Activated CD8-positive, alpha-beta memory T cell treated with anti-CD3 and anti-CD28 coated beads for 48 hours (primary cell): ENCODE measurements around the gene MRI1.

Experiments
- DNase-seq, 3 experiments: peaks; one replicate each; pipeline ENCODE4 v3.0.0-alpha.2; 2020; ENCODE audit warnings: low read depth in 2 of 3, low spot score in 2 of 3

The MRI1 gene

DNA sequence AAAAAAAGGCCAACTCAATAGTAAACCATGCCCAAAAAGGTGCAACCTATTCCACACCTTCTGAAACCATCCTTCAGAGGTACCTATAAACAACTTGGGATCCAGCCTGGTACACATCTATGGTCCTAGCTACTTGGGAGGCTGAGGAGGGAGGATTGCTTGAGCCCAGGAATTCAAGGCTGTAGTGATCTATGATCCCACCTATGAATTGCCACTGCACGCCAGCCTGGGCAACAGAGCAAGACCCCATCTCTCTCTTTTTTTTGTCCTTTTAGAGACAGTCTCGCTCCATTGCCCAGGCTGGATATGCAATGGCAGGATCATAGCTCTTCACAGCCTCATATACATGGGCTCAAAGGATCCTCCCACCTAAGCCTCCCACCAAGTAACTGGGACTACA, 57.0 kb downstream of the MRI1 start:
- no peak for DNase-seq

DNA sequence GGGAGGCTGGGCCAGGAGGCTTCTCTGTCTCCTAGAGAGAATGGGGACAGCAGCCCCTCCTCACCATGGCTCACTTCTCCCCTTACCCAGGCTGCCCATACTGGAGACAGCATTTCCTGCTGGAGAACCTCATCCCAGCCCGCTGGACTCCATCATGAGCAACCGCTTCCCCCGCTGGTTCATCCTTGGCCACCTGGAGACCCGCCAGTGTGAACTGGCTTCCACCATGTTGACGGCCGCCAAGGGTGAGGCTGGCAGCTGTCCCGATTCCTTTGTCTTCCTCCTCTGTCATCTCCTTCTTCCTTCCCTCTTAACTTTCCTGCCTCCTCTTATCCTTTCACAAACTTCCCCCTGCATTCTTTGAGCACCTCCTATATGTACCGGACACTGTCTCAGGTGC, 58.9 kb downstream of the MRI1 start:
- no peak for DNase-seq
